Activated T-cell treated with anti-CD3 and anti-CD28 coated beads, Interleukin-2, amount 50 U/mL, for 72 hours (primary cell): Measurements from ENCODE around the gene CDKAL1. TPM values are rescaled to one million over a fixed set of nuclear protein-coding genes. Genes with fewer than 3 reads are reported as not detected.

Experiments used
- ATAC-seq, 2 donors: fragments of 150-1000 bp; cut with Tn5 transposase; replicated peaks in 1 of 2; 2 replicates each; pipeline ENCODE4 v1.10.0; 2021; ENCODE audit warnings: moderate library complexity in 2 of 2, mild to moderate bottlenecking in 1 of 2
- DNase-seq, 2 donors: peaks; one replicate each; pipeline ENCODE4 v3.0.0; 2021 to 2022; ENCODE audit warnings: mixed read lengths in 1 of 2
- H3K27ac Mint-ChIP-seq: one replicate; pipeline ENCODE4 v1.8.0; 2022; ENCODE audit warnings: mild to moderate bottlenecking, moderate library complexity, mixed read lengths
- H3K27me3 Mint-ChIP-seq: one replicate; pipeline ENCODE4 v1.8.0; 2022; ENCODE audit warnings: low read depth, mixed read lengths
- H3K36me3 Mint-ChIP-seq, 2 donors: one replicate each; pipeline ENCODE4 v1.8.0; 2022; ENCODE audit warnings: mixed read lengths in 2 of 2, mild to moderate bottlenecking in 1 of 2; ENCODE audit not compliant: insufficient read depth in 2 of 2
- H3K4me1 Mint-ChIP-seq: one replicate; pipeline ENCODE4 v1.8.0; 2022; ENCODE audit warnings: low read depth, mixed read lengths
- H3K4me3 Mint-ChIP-seq, 2 donors: one replicate each; pipeline ENCODE4 v1.8.0; 2022; ENCODE audit warnings: mild to moderate bottlenecking in 2 of 2, mixed read lengths in 2 of 2, moderate library complexity in 2 of 2
- H3K9me3 Mint-ChIP-seq, 2 donors: one replicate each; pipeline ENCODE4 v1.8.0; 2022; ENCODE audit warnings: mixed read lengths in 2 of 2
- total RNA-seq, 2 donors: library from RNA; stranded (reverse); gene quantifications; one replicate each; pipeline ENCODE4 v1.2.3, GENCODE V29; 2022

Gene CDKAL1
- total RNA-seq, 2 donors from 2014 or later, result 25.9 to 29.8 TPM

GRCh38 chr6:21149470-21149869 is 615.2 kb downstream of the CDKAL1 start:
- no peaks in the 10 kb centered on the region for H3K27me3 Mint-ChIP-seq
- DNase-seq, result no peak
- H3K4me3 Mint-ChIP-seq, result no peak overlapping the region
- H3K4me1 Mint-ChIP-seq, result no peaks in the 10 kb centered on the region
- no peak for ATAC-seq
- peaks cover 0 to 3% of the 10 kb centered on the region in 2 donors for H3K36me3 Mint-ChIP-seq
- no peaks in the 10 kb centered on the region for H3K9me3 Mint-ChIP-seq
- H3K27ac Mint-ChIP-seq, result no peak overlapping the region

GRCh38 chr6:21150667-21151066 is 616.4 kb downstream of the CDKAL1 start:
- H3K4me3 Mint-ChIP-seq, result no peak overlapping the region
- H3K9me3 Mint-ChIP-seq, result no peaks in the 10 kb centered on the region
- no peak overlapping the region for H3K27ac Mint-ChIP-seq
- no peak for ATAC-seq
- no peak for DNase-seq
- no peaks in the 10 kb centered on the region for H3K4me1 Mint-ChIP-seq
- H3K36me3 Mint-ChIP-seq, result peaks cover 0 to 3% of the 10 kb centered on the region in 2 donors
- H3K27me3 Mint-ChIP-seq, result no peaks in the 10 kb centered on the region

GRCh38 chr6:21151119-21151518 is 616.9 kb downstream of the CDKAL1 start:
- DNase-seq (no peak), ATAC-seq (no peak)
- Mint-ChIP-seq H3K27ac (no peak overlapping the region), H3K4me1 (no peaks in the 10 kb centered on the region), H3K27me3 (no peaks in the 10 kb centered on the region), H3K9me3 (no peaks in the 10 kb centered on the region), H3K4me3 (no peak overlapping the region), H3K36me3 (peaks cover 0 to 3% of the 10 kb centered on the region in 2 donors)

- H3K4me3 Mint-ChIP-seq, result no peak overlapping the region
- H3K4me1 Mint-ChIP-seq, result no peaks in the 10 kb centered on the region
- H3K9me3 Mint-ChIP-seq, result no peaks in the 10 kb centered on the region
- no peak for ATAC-seq
- H3K27me3 Mint-ChIP-seq, result no peaks in the 10 kb centered on the region
- no peak for DNase-seq
- H3K36me3 Mint-ChIP-seq, result peaks cover 0 to 3% of the 10 kb centered on the region in 2 donors
- H3K27ac Mint-ChIP-seq, result no peak overlapping the region
Measured at GRCh38 chr6:21151530-21151929, 617.3 kb downstream of the CDKAL1 start.

- H3K4me1 Mint-ChIP-seq, result peaks cover 8% of the 10 kb centered on the region
- no peaks in the 10 kb centered on the region for H3K9me3 Mint-ChIP-seq
- H3K4me3 Mint-ChIP-seq, result no peak overlapping the region
- DNase-seq (no peak), ATAC-seq (peak; percentile 67 to 95)
- no peaks in the 10 kb centered on the region for H3K27me3 Mint-ChIP-seq
- no peak overlapping the region for H3K27ac Mint-ChIP-seq
- no peaks in the 10 kb centered on the region for H3K36me3 Mint-ChIP-seq
Measured at GRCh38 chr6:21157186-21157929, 623.1 kb downstream of the CDKAL1 start.

- DNase-seq (no peak), ATAC-seq (no peak)
- Mint-ChIP-seq H3K27ac (no peak overlapping the region), H3K36me3 (peaks cover 0 to 1% of the 10 kb centered on the region in 2 donors), H3K9me3 (peaks cover 0 to 1% of the 10 kb centered on the region in 2 donors), H3K4me3 (no peak overlapping the region), H3K4me1 (peaks cover 14% of the 10 kb centered on the region), H3K27me3 (no peaks in the 10 kb centered on the region)
Measured at GRCh38 chr6:21158149-21158548, 623.9 kb downstream of the CDKAL1 start.

GRCh38 chr6:21158873-21159272 is 624.6 kb downstream of the CDKAL1 start:
- peaks cover 21% of the 10 kb centered on the region for H3K4me1 Mint-ChIP-seq
- H3K9me3 Mint-ChIP-seq, result peaks cover 0 to 1% of the 10 kb centered on the region in 2 donors
- no peak overlapping the region for H3K27ac Mint-ChIP-seq
- DNase-seq, result no peak
- ATAC-seq, result no peak
- no peak overlapping the region for H3K4me3 Mint-ChIP-seq
- no peaks in the 10 kb centered on the region for H3K27me3 Mint-ChIP-seq
- peaks cover 0 to 1% of the 10 kb centered on the region in 2 donors for H3K36me3 Mint-ChIP-seq

- H3K27ac Mint-ChIP-seq, result no peak overlapping the region
- DNase-seq, result no peak
- peaks cover 0 to 3% of the 10 kb centered on the region in 2 donors for H3K36me3 Mint-ChIP-seq
- no peak overlapping the region for H3K4me3 Mint-ChIP-seq
- no peak for ATAC-seq
- no peaks in the 10 kb centered on the region for H3K27me3 Mint-ChIP-seq
- peaks cover 26% of the 10 kb centered on the region for H3K4me1 Mint-ChIP-seq
- H3K9me3 Mint-ChIP-seq, result peaks cover 0 to 1% of the 10 kb centered on the region in 2 donors
Measured at GRCh38 chr6:21159465-21159864, 625.2 kb downstream of the CDKAL1 start.

- no peak for ATAC-seq
- DNase-seq, result no peak
- Mint-ChIP-seq H3K36me3 (peaks cover 0 to 3% of the 10 kb centered on the region in 2 donors), H3K27ac (no peak overlapping the region), H3K9me3 (peaks cover 0 to 1% of the 10 kb centered on the region in 2 donors), H3K27me3 (no peaks in the 10 kb centered on the region), H3K4me3 (no peak overlapping the region), H3K4me1 (peaks cover 34% of the 10 kb centered on the region)
Measured at GRCh38 chr6:21161707-21162106, 627.5 kb downstream of the CDKAL1 start.

GRCh38 chr6:21163110-21163837 is 629.0 kb downstream of the CDKAL1 start:
- ATAC-seq (peak in 1 of 2 donors; percentile 57), DNase-seq (peak in 1 of 2 donors; percentile 7)
- Mint-ChIP-seq H3K27ac (peak overlapping the region; percentile 5), H3K36me3 (peaks cover 0 to 3% of the 10 kb centered on the region in 2 donors), H3K4me3 (no peak overlapping the region), H3K9me3 (peaks cover 0 to 1% of the 10 kb centered on the region in 2 donors), H3K27me3 (no peaks in the 10 kb centered on the region), H3K4me1 (peaks cover 27% of the 10 kb centered on the region)

GRCh38 chr6:21163838-21164180 is 629.6 kb downstream of the CDKAL1 start:
- peaks cover 0 to 1% of the 10 kb centered on the region in 2 donors for H3K9me3 Mint-ChIP-seq
- ATAC-seq (no peak), DNase-seq (no peak)
- peak overlapping the region; percentile 59 for H3K27ac Mint-ChIP-seq
- H3K4me1 Mint-ChIP-seq, result peaks cover 27% of the 10 kb centered on the region
- peaks cover 0 to 3% of the 10 kb centered on the region in 2 donors for H3K36me3 Mint-ChIP-seq
- no peak overlapping the region for H3K4me3 Mint-ChIP-seq
- H3K27me3 Mint-ChIP-seq, result no peaks in the 10 kb centered on the region

- Mint-ChIP-seq H3K9me3 (peaks cover 0 to 1% of the 10 kb centered on the region in 2 donors), H3K27me3 (no peaks in the 10 kb centered on the region), H3K4me1 (peaks cover 27% of the 10 kb centered on the region), H3K4me3 (peak overlapping the region in 1 of 2 donors; percentile 53), H3K36me3 (peaks cover 0 to 3% of the 10 kb centered on the region in 2 donors), H3K27ac (peak overlapping the region; percentile 82)
- DNase-seq (no peak), ATAC-seq (peak in 1 of 2 donors; percentile 63)
Measured at GRCh38 chr6:21164768-21165326, 630.6 kb downstream of the CDKAL1 start.

- no peak for ATAC-seq
- Mint-ChIP-seq H3K9me3 (peaks cover 0 to 3% of the 10 kb centered on the region in 2 donors), H3K4me3 (no peak overlapping the region), H3K36me3 (peaks cover 0 to 5% of the 10 kb centered on the region in 2 donors), H3K4me1 (peaks cover 27% of the 10 kb centered on the region), H3K27ac (no peak overlapping the region), H3K27me3 (no peaks in the 10 kb centered on the region)
- DNase-seq, result no peak
Measured at GRCh38 chr6:21166754-21167153, 632.5 kb downstream of the CDKAL1 start.
